Neuronal stem cell (in vitro differentiated cells): ENCODE data around the gene SCAF4.

Experiments
- DNase-seq: peaks from one replicate; pipeline ENCODE4 v3.0.0-alpha.2; 2013; ENCODE audit warnings: low spot score
- H2AFZ ChIP-seq: one replicate; pipeline ENCODE4 v1.6.1; 2013; ENCODE audit warnings: mild to moderate bottlenecking, low read length, inconsistent platforms
- H2AK5ac ChIP-seq: 2 replicates; pipeline ENCODE4 v1.6.1; 2013; ENCODE audit warnings: low read depth, mild to moderate bottlenecking, inconsistent platforms, low read length, moderate library complexity, mixed read lengths
- H2BK120ac ChIP-seq: 2 replicates; pipeline ENCODE4 v1.6.1; 2013; ENCODE audit warnings: low read depth, mild to moderate bottlenecking, inconsistent platforms, low read length, moderate library complexity, mixed read lengths
- H2BK12ac ChIP-seq: one replicate; pipeline ENCODE4 v1.6.1; 2013; ENCODE audit warnings: low read length, inconsistent platforms
- H2BK15ac ChIP-seq: 2 replicates; pipeline ENCODE4 v1.6.1; 2013; ENCODE audit warnings: mild to moderate bottlenecking, low read length, inconsistent platforms, mixed read lengths
- H2BK5ac ChIP-seq: one replicate; pipeline ENCODE4 v1.6.1; 2013; ENCODE audit warnings: inconsistent platforms, mild to moderate bottlenecking, low read length, moderate library complexity
- H3K14ac ChIP-seq: one replicate; pipeline ENCODE4 v1.6.1; 2013; ENCODE audit warnings: low read length, inconsistent platforms
- H3K18ac ChIP-seq: 2 replicates; pipeline ENCODE4 v1.6.1; 2013; ENCODE audit warnings: low read length, inconsistent platforms
- H3K23ac ChIP-seq: 2 replicates; pipeline ENCODE4 v1.6.1; 2013; ENCODE audit warnings: low read depth, mild to moderate bottlenecking, mixed read lengths, low read length, inconsistent platforms; ENCODE audit not compliant: poor library complexity
- H3K27ac ChIP-seq: replicated peaks from 3 replicates; pipeline ENCODE4 v1.5.1; 2013; ENCODE audit warnings: low read length, inconsistent platforms
- H3K27me3 ChIP-seq, 3 experiments: 2 replicates each; pipeline ENCODE4 v1.6.1; 2013; ENCODE audit warnings: low read length in 3 of 3, mild to moderate bottlenecking in 2 of 3, inconsistent platforms in 1 of 3, low read depth in 1 of 3, mixed read lengths in 1 of 3, moderate library complexity in 1 of 3; ENCODE audit not compliant: control insufficient read depth in 3 of 3, insufficient read depth in 3 of 3
- H3K36me3 ChIP-seq, 2 donors: replicated peaks in 1 of 2; 2 replicates each; pipeline ENCODE4 v1.6.1; 2013; ENCODE audit warnings: low read length in 2 of 2; ENCODE audit not compliant: control insufficient read depth in 2 of 2, insufficient read depth in 2 of 2
- H3K4ac ChIP-seq: 2 replicates; pipeline ENCODE4 v1.6.1; 2013; ENCODE audit warnings: inconsistent platforms, mild to moderate bottlenecking, low read length, moderate library complexity
- H3K4me1 ChIP-seq, 2 donors: 1 replicate in 1 of 2; 2 replicates in 1 of 2; pipeline ENCODE4 v1.6.1; 2013; ENCODE audit warnings: low read length in 2 of 2, low read depth in 1 of 2; ENCODE audit not compliant: control insufficient read depth in 2 of 2, insufficient read depth in 1 of 2
- H3K4me2 ChIP-seq: one replicate; pipeline ENCODE4 v1.6.1; 2013; ENCODE audit warnings: mild to moderate bottlenecking, low read length, inconsistent platforms; ENCODE audit not compliant: insufficient read depth, poor library complexity, severe bottlenecking
- H3K4me3 ChIP-seq, 2 donors: 2 replicates each; pipeline ENCODE4 v1.5.1; 2013; ENCODE audit warnings: low read length in 2 of 2, mild to moderate bottlenecking in 2 of 2, inconsistent platforms in 1 of 2, moderate library complexity in 1 of 2
- H3K79me1 ChIP-seq: one replicate; pipeline ENCODE4 v1.6.1; 2013; ENCODE audit warnings: low read depth, mild to moderate bottlenecking, inconsistent platforms, low read length, moderate library complexity
- H3K9ac ChIP-seq: one replicate; pipeline ENCODE4 v1.6.1; 2013; ENCODE audit warnings: mild to moderate bottlenecking, low read depth, low read length, inconsistent platforms; ENCODE audit not compliant: poor library complexity
- H3K9me3 ChIP-seq, 2 donors: replicated peaks in 1 of 2; 2 replicates each; pipeline versions ENCODE3 to v1.6.1; 2013; ENCODE audit warnings: low read length in 2 of 2, mild to moderate bottlenecking in 2 of 2, inconsistent platforms in 1 of 2, low read depth in 1 of 2, mixed read lengths in 1 of 2, moderate library complexity in 1 of 2; ENCODE audit not compliant: control insufficient read depth in 2 of 2, insufficient read depth in 1 of 2
- H4K8ac ChIP-seq: one replicate; pipeline ENCODE4 v1.6.1; 2013; ENCODE audit warnings: low read depth, mild to moderate bottlenecking, inconsistent platforms, low read length, moderate library complexity
- H4K91ac ChIP-seq: one replicate; pipeline ENCODE4 v1.6.1; 2013; ENCODE audit warnings: low read length, low read depth, mild to moderate bottlenecking, inconsistent platforms; ENCODE audit not compliant: poor library complexity
- WGBS, 2 donors: extraction: QIAGEN DNeasy Blood & Tissue Kit; methylation state at CpG; one replicate each; pipeline ENCODE4 v1.1.7; 2013; ENCODE audit warnings: missing lambda C conversion rate in 2 of 2, mixed read lengths in 1 of 2; ENCODE audit not compliant: insufficient read length in 2 of 2, insufficient replicate concordance in 1 of 2; ENCODE audit errors: extremely low coverage in 2 of 2; 5-methylcytosine and 5-hydroxymethylcytosine counted together

SCAF4 gene

GRCh38 chr21:31671146-31671716 lies 60.7 kb downstream of the SCAF4 start:
- Histone ChIP-seq H2BK15ac (no peak overlapping the region), H3K4ac (no peak overlapping the region), H3K4me3 (no peak overlapping the region), H3K4me2 (no peak overlapping the region), H4K8ac (no peak overlapping the region), H3K27me3 (no peaks in the 10 kb centered on the region), H3K14ac (no peak overlapping the region), H3K18ac (no peak overlapping the region), H2BK120ac (no peak overlapping the region), H3K4me1 (peaks cover 0 to 5% of the 10 kb centered on the region in 2 donors), H3K23ac (no peak overlapping the region), H4K91ac (no peak overlapping the region), H2AK5ac (no peak overlapping the region), H2BK5ac (no peak overlapping the region), H3K79me1 (no peaks in the 10 kb centered on the region), H3K27ac (no peak overlapping the region), H3K9me3 (no peaks in the 10 kb centered on the region), H3K9ac (no peak overlapping the region), H3K36me3 (peaks cover 10 to 88% of the 10 kb centered on the region in 2 donors), H2BK12ac (no peak overlapping the region), H2AFZ (no peak overlapping the region)
- no CpG with 5 or more reads among the region's 12 CpGs for WGBS, 2 donors
- DNase-seq: no peak

GRCh38 chr21:31670070-31670469 lies 61.8 kb downstream of the SCAF4 start:
- no peak overlapping the region for H2AK5ac ChIP-seq
- H2BK120ac ChIP-seq: no peak overlapping the region
- no peak overlapping the region for H4K91ac ChIP-seq
- no peak overlapping the region for H3K4me2 ChIP-seq
- H3K23ac ChIP-seq: no peak overlapping the region
- H3K14ac ChIP-seq: no peak overlapping the region
- peaks cover 10 to 94% of the 10 kb centered on the region in 2 donors for H3K36me3 ChIP-seq
- no peak overlapping the region for H3K4me3 ChIP-seq
- no CpG with 5 or more reads among the region's 6 CpGs for WGBS, 2 donors
- no peaks in the 10 kb centered on the region for H3K9me3 ChIP-seq
- H3K18ac ChIP-seq: no peak overlapping the region
- H3K79me1 ChIP-seq: peaks cover 3% of the 10 kb centered on the region
- H3K4ac ChIP-seq: no peak overlapping the region
- DNase-seq: no peak
- no peak overlapping the region for H2BK15ac ChIP-seq
- peaks cover 0 to 5% of the 10 kb centered on the region in 2 donors for H3K4me1 ChIP-seq
- no peak overlapping the region for H2BK12ac ChIP-seq
- no peak overlapping the region for H3K27ac ChIP-seq
- H3K27me3 ChIP-seq: no peaks in the 10 kb centered on the region
- H2AFZ ChIP-seq: no peak overlapping the region
- no peak overlapping the region for H2BK5ac ChIP-seq
- no peak overlapping the region for H4K8ac ChIP-seq
- no peak overlapping the region for H3K9ac ChIP-seq

DNA sequence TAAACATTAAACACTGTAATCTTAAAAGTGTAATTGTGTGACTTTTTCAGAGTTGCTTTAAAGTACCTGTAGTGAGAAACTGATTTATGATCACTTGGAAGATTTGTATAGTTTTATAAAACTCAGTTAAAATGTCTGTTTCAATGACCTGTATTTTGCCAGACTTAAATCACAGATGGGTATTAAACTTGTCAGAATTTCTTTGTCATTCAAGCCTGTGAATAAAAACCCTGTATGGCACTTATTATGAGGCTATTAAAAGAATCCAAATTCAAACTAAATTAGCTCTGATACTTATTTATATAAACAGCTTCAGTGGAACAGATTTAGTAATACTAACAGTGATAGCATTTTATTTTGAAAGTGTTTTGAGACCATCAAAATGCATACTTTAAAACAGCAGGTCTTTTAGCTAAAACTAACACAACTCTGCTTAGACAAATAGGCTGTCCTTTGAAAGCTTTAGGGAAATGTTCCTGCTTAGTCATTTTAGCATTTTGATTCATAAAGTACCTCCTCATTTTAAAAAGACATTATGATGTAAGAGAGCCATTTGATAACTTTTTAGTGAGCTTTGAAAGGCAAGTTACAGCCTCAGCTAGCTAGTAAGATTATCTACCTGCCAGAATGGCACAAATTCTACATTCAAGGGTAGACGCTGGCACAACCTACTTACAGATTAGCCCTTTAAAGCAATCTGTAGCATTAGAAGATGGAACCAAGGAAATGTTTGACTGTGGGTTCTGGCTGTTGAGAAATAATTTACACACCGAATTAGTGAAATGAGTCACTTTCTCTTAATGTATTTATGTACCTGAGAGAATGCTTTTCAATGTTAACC lies 63.0 kb downstream of the SCAF4 start:
- no peak for DNase-seq
- Histone ChIP-seq H2AFZ (no peak overlapping the region), H2BK120ac (no peak overlapping the region), H4K91ac (no peak overlapping the region), H3K27ac (no peak overlapping the region), H3K23ac (no peak overlapping the region), H3K9me3 (no peaks in the 10 kb centered on the region), H3K4me2 (no peak overlapping the region), H2BK15ac (no peak overlapping the region), H3K9ac (no peak overlapping the region), H4K8ac (no peak overlapping the region), H3K4ac (no peak overlapping the region), H2BK12ac (no peak overlapping the region), H3K18ac (no peak overlapping the region), H3K4me3 (no peak overlapping the region), H3K36me3 (peaks cover 10 to 98% of the 10 kb centered on the region in 2 donors), H2AK5ac (no peak overlapping the region), H3K27me3 (no peaks in the 10 kb centered on the region), H3K14ac (no peak overlapping the region), H2BK5ac (no peak overlapping the region), H3K79me1 (peaks cover 3% of the 10 kb centered on the region), H3K4me1 (peaks cover 0 to 5% of the 10 kb centered on the region in 2 donors)
- WGBS, 2 donors: no CpG with 5 or more reads among the region's 2 CpGs

DNA sequence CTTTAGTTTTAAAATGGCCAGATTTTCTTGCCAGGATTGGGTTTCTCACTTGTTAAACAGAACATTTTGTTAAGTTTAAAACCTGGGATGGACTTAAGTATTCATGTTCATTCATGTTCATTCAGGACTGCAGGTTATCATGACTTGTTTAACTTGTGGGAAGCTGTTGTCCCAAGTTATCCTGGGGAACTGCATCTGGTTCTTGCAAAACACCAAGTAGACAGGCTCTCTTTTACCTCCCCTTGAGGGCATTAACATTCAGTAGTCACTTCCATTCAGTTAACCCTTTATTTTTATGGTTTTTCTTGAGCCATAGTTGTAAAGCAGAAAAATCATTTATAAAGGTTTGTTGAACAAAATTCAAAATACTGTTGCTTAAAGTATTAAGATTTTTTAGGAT lies 64.3 kb downstream of the SCAF4 start:
- Histone ChIP-seq H3K9me3 (no peaks in the 10 kb centered on the region), H3K4me3 (no peak overlapping the region), H3K4me1 (peaks cover 0 to 5% of the 10 kb centered on the region in 2 donors), H3K4me2 (no peak overlapping the region), H2BK12ac (no peak overlapping the region), H3K27me3 (no peaks in the 10 kb centered on the region), H3K4ac (no peak overlapping the region), H4K8ac (no peak overlapping the region), H3K14ac (no peak overlapping the region), H3K36me3 (peaks cover 12 to 93% of the 10 kb centered on the region in 2 donors), H3K18ac (no peak overlapping the region), H3K23ac (no peak overlapping the region), H3K79me1 (peaks cover 3% of the 10 kb centered on the region), H3K27ac (no peak overlapping the region), H2AFZ (no peak overlapping the region), H2AK5ac (no peak overlapping the region), H4K91ac (no peak overlapping the region), H3K9ac (no peak overlapping the region), H2BK5ac (no peak overlapping the region), H2BK15ac (no peak overlapping the region), H2BK120ac (no peak overlapping the region)
- DNase-seq: no peak
